ENCODE data around the gene ADAD2. TPM values are rescaled to one million over a fixed set of nuclear protein-coding genes. Genes with fewer than 3 reads are reported as not detected.
A peak's percentile ranks its signal among the peaks of the same experiment; 100 is the strongest.

Gene ADAD2
- total RNA-seq, 4 donors from 2014 or later: 7.4 TPM; not detected in 3

DNA sequence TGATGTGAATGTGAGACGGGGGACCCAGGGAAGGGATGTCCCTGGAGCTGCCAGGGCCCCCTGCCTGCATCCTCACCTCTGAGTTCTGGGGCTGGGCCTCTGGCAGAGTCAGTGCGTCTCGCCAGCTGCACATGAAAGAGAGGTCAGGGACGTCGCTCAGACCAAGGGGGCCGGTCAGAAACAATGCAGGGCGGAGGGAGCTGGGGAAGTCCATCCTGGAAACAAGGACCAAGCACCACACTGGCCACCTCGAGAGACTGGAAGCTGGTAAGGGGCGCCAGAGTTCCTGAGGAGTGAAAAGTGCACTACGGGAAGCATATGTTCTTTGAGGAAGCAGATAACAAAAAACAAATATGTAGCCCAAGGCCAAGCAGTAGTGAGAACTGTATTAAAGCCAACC lies 6.2 kb upstream of the ADAD2 start:
- Histone ChIP-seq H3K27me3 (no peaks in the 10 kb centered on the region), H3K27ac (peak overlapping the region in 1 of 4 donors; percentile 22), H3K4me1 (peaks cover 5 to 12% (median 8%) of the 10 kb centered on the region in 4 donors), H3K36me3 (peaks cover 0 to 5% (median 0%) of the 10 kb centered on the region in 4 donors), H3K9me3 (no peaks in the 10 kb centered on the region), H3K4me3 (no peak overlapping the region)
- in situ Hi-C loops (cut with MboI; ENCODE audit: low pct_ligation_motif_present in 1 of 4, low pct_unique_long_range_greater_than_20kb in 1 of 4, low sequenced_read_pairs in 3 of 4) (loop anchor here in 3 of 4 donors (10.0 to 25.0 kb wide), 3 partner anchors 90 to 372 kb away; partner anchors contain the start of genes HSBP1 (in 1 of the 3), NECAB2 (in 1 of the 3) and OSGIN1 (in 1 of the 3)), intact Hi-C loops (cut with DNase I; ENCODE audit: low total_unique reads) (no loop called here)
- WGBS, 2 donors (ENCODE audit: low coverage in 1 of 2): 95% methylated on average over 10 of the region's 10 CpGs; no CpG with 5 or more reads in 1 of the 2 donors
- no peak for TF ChIP-seq EP300 (IDR thresholded peaks at IDR 0.05; ENCODE audit: low read depth)
- TF ChIP-seq, protein P1, sequence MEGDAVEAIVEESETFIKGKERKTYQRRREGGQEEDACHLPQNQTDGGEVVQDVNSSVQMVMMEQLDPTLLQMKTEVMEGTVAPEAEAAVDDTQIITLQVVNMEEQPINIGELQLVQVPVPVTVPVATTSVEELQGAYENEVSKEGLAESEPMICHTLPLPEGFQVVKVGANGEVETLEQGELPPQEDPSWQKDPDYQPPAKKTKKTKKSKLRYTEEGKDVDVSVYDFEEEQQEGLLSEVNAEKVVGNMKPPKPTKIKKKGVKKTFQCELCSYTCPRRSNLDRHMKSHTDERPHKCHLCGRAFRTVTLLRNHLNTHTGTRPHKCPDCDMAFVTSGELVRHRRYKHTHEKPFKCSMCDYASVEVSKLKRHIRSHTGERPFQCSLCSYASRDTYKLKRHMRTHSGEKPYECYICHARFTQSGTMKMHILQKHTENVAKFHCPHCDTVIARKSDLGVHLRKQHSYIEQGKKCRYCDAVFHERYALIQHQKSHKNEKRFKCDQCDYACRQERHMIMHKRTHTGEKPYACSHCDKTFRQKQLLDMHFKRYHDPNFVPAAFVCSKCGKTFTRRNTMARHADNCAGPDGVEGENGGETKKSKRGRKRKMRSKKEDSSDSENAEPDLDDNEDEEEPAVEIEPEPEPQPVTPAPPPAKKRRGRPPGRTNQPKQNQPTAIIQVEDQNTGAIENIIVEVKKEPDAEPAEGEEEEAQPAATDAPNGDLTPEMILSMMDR (IDR thresholded peaks at IDR 0.05): no peak
- TF ChIP-seq POLR2AphosphoS5 (IDR thresholded peaks at IDR 0.05): no peak
- TF ChIP-seq POLR2A (IDR thresholded peaks at IDR 0.05): no peak
- no peak for DNase-seq

GRCh38 chr16:84186685-84187437 lies 4.1 kb upstream of the ADAD2 start, which contains the start of gene TAF1C:
TSS of gene TAF1C (minus strand) at chr16:84187057. CDS start at chr16:84184988, 2,069 bp downstream.
- WGBS, 2 donors (ENCODE audit: low coverage in 1 of 2): 4% methylated on average over 28 of the region's 55 CpGs; no CpG with 5 or more reads in 1 of the 2 donors
- peak within 1 kb of the TSS; percentile 65 to 97 (median 88) for H3K4me3 ChIP-seq
- no peaks in the 10 kb centered on the region for H3K9me3 ChIP-seq
- H3K27me3 ChIP-seq: no peaks in the 10 kb centered on the region
- in situ Hi-C loops (cut with MboI; ENCODE audit: low pct_ligation_motif_present in 1 of 4, low pct_unique_long_range_greater_than_20kb in 1 of 4, low sequenced_read_pairs in 3 of 4): loop anchor here in 3 of 4 donors (10.0 to 25.0 kb wide), 3 partner anchors 92 to 375 kb away; partner anchors contain the start of genes HSBP1 (in 1 of the 3), NECAB2 (in 1 of the 3) and OSGIN1 (in 1 of the 3)
- peak within 1 kb of the TSS; percentile 75 to 82 (median 80) for H3K27ac ChIP-seq
- H3K36me3 ChIP-seq: peaks cover 0 to 5% (median 0%) of the 10 kb centered on the region in 4 donors
- peak; percentile 95 for DNase-seq
- intact Hi-C loops (cut with DNase I; ENCODE audit: low total_unique reads): no loop called here
- H3K4me1 ChIP-seq: peaks cover 5 to 12% (median 8%) of the 10 kb centered on the region in 4 donors
- peak; percentile 43 for TF ChIP-seq POLR2A (IDR thresholded peaks at IDR 0.05)
- TF ChIP-seq EP300 (IDR thresholded peaks at IDR 0.05; ENCODE audit: low read depth): no peak
- TF ChIP-seq POLR2AphosphoS5 (IDR thresholded peaks at IDR 0.05): peak; percentile 43 to 75 (median 72)
- TF ChIP-seq, protein P1 (IDR thresholded peaks at IDR 0.05): peak; percentile 93 to 97 (median 97)

GRCh38 chr16:84191466-84191865 lies 509 bp downstream of the ADAD2 start:
- intact Hi-C loops (cut with DNase I; ENCODE audit: low total_unique reads): no loop called here
- Histone ChIP-seq H3K4me1 (no peaks in the 10 kb centered on the region), H3K9me3 (no peaks in the 10 kb centered on the region), H3K27me3 (no peaks in the 10 kb centered on the region), H3K4me3 (no peak overlapping the region), H3K27ac (no peak overlapping the region), H3K36me3 (no peaks in the 10 kb centered on the region)
- in situ Hi-C loops (cut with MboI; ENCODE audit: low pct_ligation_motif_present in 1 of 4, low pct_unique_long_range_greater_than_20kb in 1 of 4, low sequenced_read_pairs in 3 of 4): loop anchor here in 2 of 4 donors (25.0 kb wide), 2 partner anchors 229 to 379 kb away; partner anchors contain the start of genes HSBP1 (in 1 of the 2), NECAB2 (in 1 of the 2) and OSGIN1 (in 1 of the 2)
- 90% methylated on average over 8 of the region's 16 CpGs; no CpG with 5 or more reads in 1 of the 2 donors for WGBS, 2 donors (ENCODE audit: low coverage in 1 of 2)
- TF ChIP-seq, protein P1 (IDR thresholded peaks at IDR 0.05): no peak
- TF ChIP-seq POLR2AphosphoS5 (IDR thresholded peaks at IDR 0.05) (no peak), EP300 (IDR thresholded peaks at IDR 0.05; ENCODE audit: low read depth) (no peak), POLR2A (IDR thresholded peaks at IDR 0.05) (no peak)
- no peak for DNase-seq

- in situ Hi-C loops (cut with MboI; ENCODE audit: low pct_ligation_motif_present in 1 of 4, low pct_unique_long_range_greater_than_20kb in 1 of 4, low sequenced_read_pairs in 3 of 4): loop anchor here in 2 of 4 donors (25.0 kb wide), 2 partner anchors 231 to 381 kb away; partner anchors contain the start of genes HSBP1 (in 1 of the 2), NECAB2 (in 1 of the 2) and OSGIN1 (in 1 of the 2)
- no peaks in the 10 kb centered on the region for H3K27me3 ChIP-seq
- H3K9me3 ChIP-seq: no peaks in the 10 kb centered on the region
- DNase-seq: no peak
- no peak for TF ChIP-seq POLR2AphosphoS5 (IDR thresholded peaks at IDR 0.05)
- TF ChIP-seq EP300 (IDR thresholded peaks at IDR 0.05; ENCODE audit: low read depth): no peak
- no peak overlapping the region for H3K27ac ChIP-seq
- 77 to 100% methylated on average over 2 to 7 of the region's 7 CpGs for WGBS, 2 donors (ENCODE audit: low coverage in 1 of 2)
- H3K36me3 ChIP-seq: no peaks in the 10 kb centered on the region
- intact Hi-C loops (cut with DNase I; ENCODE audit: low total_unique reads): no loop called here
- H3K4me1 ChIP-seq: no peaks in the 10 kb centered on the region
- H3K4me3 ChIP-seq: no peak overlapping the region
Observed at GRCh38 chr16:84193480-84193879, 2.5 kb downstream of the ADAD2 start.
